Fibroblast of the aortic adventitia (primary cell): ENCODE data around the gene HOXA10. TPM values are rescaled to one million over a fixed set of nuclear protein-coding genes. Genes with fewer than 3 reads are reported as not detected.

Experiments
- DNase-seq: peaks from one replicate; pipeline ENCODE4 v3.0.0-alpha.2; 2010; ENCODE audit warnings: low read depth
- H3K4me3 ChIP-seq: 2 replicates; pipeline ENCODE4 v1.5.1; 2011; ENCODE audit warnings: low read depth, mild to moderate bottlenecking, control low read depth, low read length, moderate library complexity
- CTCF ChIP-seq: IDR thresholded peaks from 2 replicates; pipeline ENCODE4 v1.5.1; 2011; ENCODE audit warnings: mild to moderate bottlenecking, low read length, control low read depth, inconsistent platforms; ENCODE audit not compliant: insufficient read depth
- total RNA-seq: library from RNA; depleted of rRNA; stranded (reverse); fragments of >200 nt; gene quantifications from 2 replicates; pipeline ENCODE4 v1.2.3, GENCODE V29; 2012; ENCODE audit warnings: low replicate concordance

Gene HOXA10
- 0.08 TPM in 1 of 2 replicates, not detected in the other for total RNA-seq

GRCh38 chr7:27173956-27174873, at the start of gene HOXA10:
TSS of gene HOXA10 (minus strand) at chr7:27174320. CDS start at chr7:27174306, 14 bp downstream.
- no peak within 1 kb of the TSS for H3K4me3 ChIP-seq
- no peak for TF ChIP-seq CTCF
- DNase-seq, result no peak

GRCh38 chr7:27221201-27221797, 47.2 kb upstream of the HOXA10 start:
- TF ChIP-seq CTCF, result no peak
- DNase-seq, result no peak
- H3K4me3 ChIP-seq, result no peak overlapping the region

GRCh38 chr7:27220440-27220955, 46.4 kb upstream of the HOXA10 start:
- no peak for TF ChIP-seq CTCF
- no peak overlapping the region for H3K4me3 ChIP-seq
- DNase-seq, result no peak

GRCh38 chr7:27219821-27220220, 45.7 kb upstream of the HOXA10 start:
- no peak for DNase-seq
- no peak overlapping the region for H3K4me3 ChIP-seq
- no peak for TF ChIP-seq CTCF

GRCh38 chr7:27217951-27218350, 43.8 kb upstream of the HOXA10 start:
- no peak for TF ChIP-seq CTCF
- no peak for DNase-seq
- no peak overlapping the region for H3K4me3 ChIP-seq

GRCh38 chr7:27215356-27215755, 41.2 kb upstream of the HOXA10 start:
- no peak for DNase-seq
- H3K4me3 ChIP-seq, result no peak overlapping the region
- TF ChIP-seq CTCF, result no peak
